C4-2B (cell line): Measurements from ENCODE around the gene RNF112.

Experiments
- ZFX ChIP-seq: fragments of 450-650 bp; IDR thresholded peaks from 2 replicates; pipeline ENCODE4 v1.6.1; 2017
- TF ChIP-seq, protein P1 (sequence below): fragments of 450-650 bp; conservative IDR thresholded peaks from 2 replicates; pipeline ENCODE4 v1.5.1; 2017; ENCODE audit warnings: mild to moderate bottlenecking

DNA sequence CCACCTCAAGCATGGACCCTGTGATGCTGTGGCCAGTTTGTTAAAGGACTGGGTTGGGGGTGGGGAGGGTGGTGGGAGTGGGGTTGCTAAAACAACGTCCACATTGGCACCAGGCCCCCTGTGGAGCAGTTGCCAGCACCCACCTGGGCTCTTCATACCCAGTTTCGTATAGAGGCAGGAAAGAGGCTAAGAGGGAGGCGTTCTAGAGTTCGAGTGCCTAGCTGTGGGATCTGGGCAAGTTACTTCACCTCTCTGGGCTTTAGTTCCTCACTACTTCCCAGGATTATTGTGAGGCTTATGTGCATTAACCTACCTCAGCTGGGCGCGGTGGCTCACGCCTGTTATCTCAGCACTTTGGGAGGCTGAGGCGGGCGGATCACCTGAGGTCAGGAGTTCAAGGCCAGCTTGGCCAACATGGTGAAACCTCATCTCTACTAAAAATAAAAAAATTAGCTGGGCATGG lies 25.5 kb upstream of the RNF112 start:
- TF ChIP-seq, protein P1, sequence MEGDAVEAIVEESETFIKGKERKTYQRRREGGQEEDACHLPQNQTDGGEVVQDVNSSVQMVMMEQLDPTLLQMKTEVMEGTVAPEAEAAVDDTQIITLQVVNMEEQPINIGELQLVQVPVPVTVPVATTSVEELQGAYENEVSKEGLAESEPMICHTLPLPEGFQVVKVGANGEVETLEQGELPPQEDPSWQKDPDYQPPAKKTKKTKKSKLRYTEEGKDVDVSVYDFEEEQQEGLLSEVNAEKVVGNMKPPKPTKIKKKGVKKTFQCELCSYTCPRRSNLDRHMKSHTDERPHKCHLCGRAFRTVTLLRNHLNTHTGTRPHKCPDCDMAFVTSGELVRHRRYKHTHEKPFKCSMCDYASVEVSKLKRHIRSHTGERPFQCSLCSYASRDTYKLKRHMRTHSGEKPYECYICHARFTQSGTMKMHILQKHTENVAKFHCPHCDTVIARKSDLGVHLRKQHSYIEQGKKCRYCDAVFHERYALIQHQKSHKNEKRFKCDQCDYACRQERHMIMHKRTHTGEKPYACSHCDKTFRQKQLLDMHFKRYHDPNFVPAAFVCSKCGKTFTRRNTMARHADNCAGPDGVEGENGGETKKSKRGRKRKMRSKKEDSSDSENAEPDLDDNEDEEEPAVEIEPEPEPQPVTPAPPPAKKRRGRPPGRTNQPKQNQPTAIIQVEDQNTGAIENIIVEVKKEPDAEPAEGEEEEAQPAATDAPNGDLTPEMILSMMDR = no peak
- no peak for TF ChIP-seq ZFX
